ENCODE data around the gene PLA2G12B.

PLA2G12B gene

DNA sequence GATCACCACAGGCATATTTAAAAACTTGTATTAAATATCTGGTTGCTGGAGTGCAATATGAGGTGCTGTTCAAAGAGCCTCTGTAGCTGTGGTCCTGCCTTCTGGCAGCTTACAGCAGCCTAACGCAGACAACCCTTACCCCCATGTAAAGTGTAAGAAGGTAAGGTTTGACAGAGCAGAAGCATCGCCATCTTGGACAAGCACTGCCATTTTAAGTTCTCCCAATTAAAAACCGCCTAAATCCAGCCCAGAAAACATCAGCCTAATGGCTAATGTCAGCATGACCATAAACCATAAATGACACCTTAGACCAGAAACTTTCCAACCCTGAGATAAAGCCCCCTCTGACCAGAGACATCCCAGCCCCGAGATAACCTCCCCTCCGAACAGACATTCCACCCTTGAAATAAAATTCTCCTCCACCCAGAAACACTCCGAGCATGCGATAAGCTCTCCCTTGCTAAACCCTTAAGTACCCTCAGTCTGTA, 66.4 kb downstream of the PLA2G12B start:
- no peak for DNase-seq

DNA sequence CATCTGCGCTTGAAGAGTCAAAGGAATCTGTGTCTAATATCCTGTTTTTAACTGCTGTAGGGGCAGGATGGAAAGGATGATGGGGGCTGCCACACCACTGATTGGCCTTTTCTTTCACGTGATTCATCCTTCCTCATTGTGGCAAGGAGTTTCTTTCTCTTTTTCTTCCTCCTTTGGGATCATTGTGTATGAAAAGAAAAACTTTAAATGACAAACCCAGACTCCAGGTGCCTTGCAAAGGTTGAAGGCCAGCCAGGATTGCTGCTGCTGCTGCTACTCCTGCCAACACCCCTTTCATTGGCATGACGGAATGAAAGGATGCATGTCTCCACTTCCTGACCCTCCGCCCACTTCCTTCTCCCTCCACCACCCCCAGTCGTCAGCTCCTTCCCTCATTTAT, 67.6 kb downstream of the PLA2G12B start:
- peak; percentile 23 for DNase-seq

DNA sequence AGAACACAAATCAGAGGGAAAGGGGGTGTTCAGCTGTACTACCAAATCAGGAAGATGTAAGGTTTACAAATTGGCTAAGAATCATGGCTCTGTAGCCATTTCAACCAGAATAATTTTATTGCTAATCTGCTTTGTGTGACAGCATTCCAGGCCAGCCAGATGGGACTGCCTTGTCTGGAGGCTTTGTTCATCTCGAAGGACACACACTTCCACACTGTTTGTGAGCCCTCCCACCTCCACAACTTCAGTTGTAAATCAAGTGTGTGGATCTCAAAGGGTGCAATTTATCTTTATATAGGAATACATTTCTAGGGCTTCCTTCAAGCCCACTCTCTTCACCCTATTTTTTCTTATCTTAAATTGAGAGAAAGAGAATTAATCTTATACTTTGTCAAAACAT, 68.0 kb downstream of the PLA2G12B start:
- no peak for DNase-seq

DNA sequence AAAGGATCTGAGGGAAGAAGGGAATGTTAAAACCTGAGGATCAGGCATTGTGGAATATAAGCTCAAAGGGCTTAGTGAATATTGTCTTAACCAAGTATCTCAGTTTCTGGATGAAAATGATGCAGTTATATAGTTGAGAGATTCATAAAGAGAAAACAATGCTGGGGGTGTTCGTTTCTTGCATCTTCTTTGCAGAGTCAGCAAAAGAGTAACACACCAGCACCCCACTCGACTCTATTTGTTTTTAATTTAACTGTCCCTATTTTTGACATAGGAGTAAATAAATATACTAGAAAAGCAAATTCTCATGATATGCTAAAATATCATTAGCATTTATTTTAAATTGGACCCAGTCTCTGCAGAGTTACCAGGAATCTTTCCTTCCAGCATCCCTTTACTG, 68.7 kb downstream of the PLA2G12B start:
- DNase-seq, result no peak

Measured in stimulated activated CD4-positive, alpha-beta T cell treated with anti-CD3 and anti-CD28 coated beads, Interleukin-15, amount 100 ng/mL, for 24 hours (primary cell).